ENCODE results near the gene PROM2.

DNA sequence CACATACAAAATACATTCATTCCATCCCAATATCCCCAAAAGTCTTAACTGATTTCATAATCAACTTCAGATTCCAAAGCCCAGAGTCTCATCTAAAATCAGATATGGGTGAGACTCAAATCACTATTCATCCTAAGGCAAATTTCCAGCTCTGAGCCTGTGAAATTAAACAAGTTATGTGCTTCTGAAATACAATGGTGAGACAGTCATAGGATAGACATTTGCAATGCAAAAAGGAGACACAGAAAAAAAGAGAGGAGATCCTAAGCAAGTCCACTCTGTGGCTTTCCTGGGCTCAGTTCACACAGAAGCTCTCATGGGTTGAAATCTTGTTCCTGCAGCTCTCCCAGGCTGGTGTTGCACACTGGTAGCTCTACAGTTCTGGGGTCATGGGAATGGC is 48.6 kb upstream of the PROM2 start:
- no peak for TF ChIP-seq EZH2 (IDR thresholded peaks at IDR 0.05; ENCODE audit: insufficient read depth, low read length)
- no peak for TF ChIP-seq CTCF (IDR thresholded peaks at IDR 0.05; ENCODE audit: insufficient read depth, low read depth, low read length)
